Measurements from ENCODE around the gene CPOX. TPM values are rescaled to one million over a fixed set of nuclear protein-coding genes. Genes with fewer than 3 reads are reported as not detected.

Gene CPOX
- total and polyA plus RNA-seq, 2 of the 8 experiments (the other 6 are each of a cell fraction or from before 2014, with no cell fraction given), result 17.4 to 27.0 TPM

GRCh38 chr3:98545940-98546339, 47.5 kb downstream of the CPOX start:
- DNase-seq (ENCODE audit: low read depth in 1 of 2, low spot score in 2 of 2) (no peak), FAIRE-seq (no peak)
- H2BK20ac ChIP-seq (ENCODE audit: low read length), result no peak overlapping the region
- H2BK15ac ChIP-seq (ENCODE audit: low read length), result no peak overlapping the region
- no peak overlapping the region for H2AFZ ChIP-seq (ENCODE audit: low read length)
- H3K18ac ChIP-seq (ENCODE audit: extremely low read depth, low read length), result no peak overlapping the region
- no peak overlapping the region for H4K91ac ChIP-seq (replicated peaks; ENCODE audit: insufficient read length, low read length)
- H3K79me1 ChIP-seq (ENCODE audit: low read depth, low read length), result no peaks in the 10 kb centered on the region
- no peaks in the 10 kb centered on the region for H3K23me2 ChIP-seq (ENCODE audit: low read depth, low read length)
- H3K27me3 ChIP-seq (replicated peaks in 1 of 4; ENCODE audit: control insufficient read depth in 3 of 4, extremely low read depth in 1 of 4, insufficient read depth in 3 of 4, low read length in 3 of 4), result no peaks in the 10 kb centered on the region
- no peaks in the 10 kb centered on the region for H3K36me3 ChIP-seq (ENCODE audit: control insufficient read depth in 2 of 4, insufficient read depth in 4 of 4, low read length in 3 of 4)
- H3K27ac ChIP-seq (ENCODE audit: low read depth, low read length), result no peak overlapping the region
- ChIA-PET CTCF (ENCODE audit: partially characterized antibody) (interaction anchor here (1.1 kb wide), 1 partner anchor 56 kb away, joined by 4 read pairs; no protein-coding TSS in a partner anchor), POLR2A (ENCODE audit: partially characterized antibody) (no interaction called here)
- peaks cover 0 to 2% (median 0%) of the 10 kb centered on the region in 4 experiments; a peak in 1 of 7 replicates for H3K4me1 ChIP-seq (replicated peaks in 1 of 4; ENCODE audit: control insufficient read depth in 3 of 4, insufficient read depth in 4 of 4, low read length in 3 of 4)
- WGBS, 2 experiments (ENCODE audit: extremely low coverage in 1 of 2, insufficient coverage in 1 of 2, insufficient read length in 1 of 2, insufficient replicate concordance in 2 of 2, low coverage in 1 of 2, low lambda C conversion rate in 2 of 2, missing lambda C conversion rate in 1 of 2), result 91% methylated on average over 5 of the region's 5 CpGs; no CpG with 5 or more reads in 1 of the 2 experiments
- H3K4me3 ChIP-seq (ENCODE audit: extremely low read depth in 1 of 4, insufficient read depth in 2 of 4, low read depth in 3 of 4, low read length in 4 of 4), result no peak overlapping the region
- no peak overlapping the region for H3K4ac ChIP-seq (replicated peaks; ENCODE audit: insufficient read length, low read depth, low read length)
- no peaks in the 10 kb centered on the region for H3K9me3 ChIP-seq (ENCODE audit: insufficient read depth in 2 of 2, low read depth in 1 of 2, low read length in 1 of 2)
- no peak overlapping the region for H4K5ac ChIP-seq (ENCODE audit: insufficient read length, low read depth, low read length)
- no peak overlapping the region for H2BK5ac ChIP-seq (ENCODE audit: low read depth, low read length)
- H3K14ac ChIP-seq (ENCODE audit: insufficient read length), result no peak overlapping the region
- no peak overlapping the region for H3K23ac ChIP-seq (ENCODE audit: insufficient read length)
- no peak overlapping the region for H2BK12ac ChIP-seq (ENCODE audit: low read depth, low read length)
- no peak overlapping the region for H2BK120ac ChIP-seq (replicated peaks; ENCODE audit: low read depth, low read length)
- H4K20me1 ChIP-seq (replicated peaks in 1 of 2; ENCODE audit: control insufficient read depth in 1 of 2, insufficient read depth in 2 of 2, low read length in 2 of 2), result no peaks in the 10 kb centered on the region
- H3K9ac ChIP-seq (replicated peaks in 1 of 4; ENCODE audit: extremely low read depth in 1 of 4, low read depth in 3 of 4, low read length in 3 of 4), result no peak overlapping the region
- no peak overlapping the region for H3K4me2 ChIP-seq (ENCODE audit: insufficient read depth in 1 of 2, low read depth in 2 of 2, low read length in 2 of 2)
- H3K56ac ChIP-seq (replicated peaks; ENCODE audit: insufficient read length, low read depth, low read length), result no peak overlapping the region
- no peaks in the 10 kb centered on the region for H3K79me2 ChIP-seq (ENCODE audit: control insufficient read depth in 1 of 2, insufficient read depth in 2 of 2, low read length in 2 of 2)
- H2AK5ac ChIP-seq (ENCODE audit: low read depth, low read length), result no peak overlapping the region
- no peak overlapping the region for H4K8ac ChIP-seq (ENCODE audit: extremely low read depth, insufficient read depth, low read length)
- TF ChIP-seq POU5F1 (IDR thresholded peaks at IDR 0.05; ENCODE audit: low read depth, low read length) (no peak), GABPA (IDR thresholded peaks at IDR 0.05; ENCODE audit: borderline replicate concordance, insufficient read depth, low read length) (no peak)
